ENCODE measurements around the gene ATG3. TPM values are rescaled to one million over a fixed set of nuclear protein-coding genes. Genes with fewer than 3 reads are reported as not detected.

ATG3 gene
- total and polyA plus RNA-seq, 9 of the 15 experiments (the other 6 are each of a cell fraction or from before 2014, with no cell fraction given), result 48.7 to 107 (median 64.7) TPM

- TF ChIP-seq NR2C2 (CRISPR knock-in tag; IDR thresholded peaks at IDR 0.05) (no peak), NR2C2 (tag; IDR thresholded peaks at IDR 0.05) (no peak), CREB5 (CRISPR knock-in tag; IDR thresholded peaks at IDR 0.05) (no peak)
Observed at GRCh38 chr3:112503304-112503972, 58.3 kb downstream of the ATG3 start (continued).

- 0% methylated on average over 2 of the region's 2 CpGs for WGBS (ENCODE audit: insufficient coverage, low coverage, missing lambda C conversion rate)
- CTCF ChIA-PET (ENCODE audit: low intra/inter-chr PET ratio), result no interaction called here
- ATAC-seq (no peak), DNase-seq (ENCODE audit: extremely low read depth in 1 of 4, low spot score in 3 of 4) (no peak), FAIRE-seq (no peak)
- no TSS peak for BruUV-seq (replicated peaks)
- in situ Hi-C loops (cut with MboI) (loop anchor here (25.0 kb wide), 2 partner anchors 188 to 388 kb away; no protein-coding TSS in a partner anchor), intact Hi-C loops (cut with micrococcal nuclease) (no loop called here)
- no peaks in the 10 kb centered on the region for H3K36me3 ChIP-seq (ENCODE audit: control insufficient read depth, insufficient read depth, low read length)
- POLR2A ChIA-PET, result no interaction called here
- no peak overlapping the region for H3K9ac ChIP-seq (ENCODE audit: insufficient read depth in 1 of 2, low read depth in 2 of 2, low read length in 2 of 2)
- H2AFZ ChIP-seq (ENCODE audit: low read depth, low read length), result no peak overlapping the region
- H4K20me1 ChIP-seq (replicated peaks; ENCODE audit: control insufficient read depth, insufficient read depth, low read length), result no peaks in the 10 kb centered on the region
- H3K27ac ChIP-seq (ENCODE audit: extremely low read depth, low read depth, low read length), result no peak overlapping the region
- H3K4me3 ChIP-seq, result no peak overlapping the region
- H3K9me3 ChIP-seq (replicated peaks; ENCODE audit: control insufficient read depth, insufficient read depth, low read depth, low read length), result no peaks in the 10 kb centered on the region
- H3K27me3 ChIP-seq (ENCODE audit: control insufficient read depth in 2 of 2, insufficient read depth in 2 of 2, low read length in 2 of 2), result no peaks in the 10 kb centered on the region
- no peaks in the 10 kb centered on the region for H3K79me2 ChIP-seq (ENCODE audit: control insufficient read depth, insufficient read depth, low read length)
- H3K9me1 ChIP-seq (ENCODE audit: control insufficient read depth, insufficient read depth, low read length), result no peaks in the 10 kb centered on the region
- H3K4me1 ChIP-seq (replicated peaks in 1 of 2; ENCODE audit: control insufficient read depth in 2 of 2, insufficient read depth in 2 of 2, low read length in 2 of 2), result no peaks in the 10 kb centered on the region
- no peak overlapping the region for H3K4me2 ChIP-seq (ENCODE audit: insufficient read depth, low read length)
- TF ChIP-seq MGA (IDR thresholded peaks at IDR 0.05), result no peak
- TF ChIP-seq BRF2 (IDR thresholded peaks at IDR 0.05; ENCODE audit: borderline replicate concordance, insufficient read depth, insufficient read length), result no peak
- TF ChIP-seq NCOA1 (IDR thresholded peaks at IDR 0.05; ENCODE audit: low read depth), result no peak
Observed at GRCh38 chr3:112500621-112501020, 61.1 kb downstream of the ATG3 start.
